ENCODE data around the gene ADAM17. TPM values are rescaled to one million over a fixed set of nuclear protein-coding genes. Genes with fewer than 3 reads are reported as not detected.

The ADAM17 gene
- 23.6 and 29.3 TPM in 2 replicates for total RNA-seq

GRCh38 chr2:9555297-9556120 is at the start of gene ADAM17:
TSS of gene ADAM17 (minus strand) at chr2:9555830. CDS start at chr2:9555605, 225 bp downstream.

GRCh38 chr2:9474361-9475057 is 81.1 kb downstream of the ADAM17 start, which contains the start of gene IAH1:
TSS of gene IAH1 (plus strand) at chr2:9474551. CDS start at chr2:9474567, 16 bp downstream.

Other genes starting within 250 kb of the ADAM17 start
- gene ITGB1BP1, start 132.3 kb downstream of the ADAM17 start, total RNA-seq, result 58.3 and 69.7 TPM in 2 replicates
- gene CPSF3, start 132.2 kb downstream of the ADAM17 start, total RNA-seq, result 24.6 and 24.9 TPM in 2 replicates
- 50.5 and 52.5 TPM in 2 replicates for gene IAH1, start 81.3 kb downstream of the ADAM17 start, total RNA-seq
- gene YWHAQ, start 75.2 kb upstream of the ADAM17 start, total RNA-seq, result 183 and 236 TPM in 2 replicates

All from cardiac atrium fibroblast (primary cell).